HG03354 (cell line): ENCODE results near the gene RNASEH1.

Experiments used
- ATAC-seq: cut with Tn5 transposase; IDR thresholded peaks from one replicate; pipeline ENCODE4 v1.9.1; 2021; ENCODE audit warnings: mild to moderate bottlenecking; ENCODE audit not compliant: unreplicated experiment, poor library complexity, severe bottlenecking

The RNASEH1 gene

DNA sequence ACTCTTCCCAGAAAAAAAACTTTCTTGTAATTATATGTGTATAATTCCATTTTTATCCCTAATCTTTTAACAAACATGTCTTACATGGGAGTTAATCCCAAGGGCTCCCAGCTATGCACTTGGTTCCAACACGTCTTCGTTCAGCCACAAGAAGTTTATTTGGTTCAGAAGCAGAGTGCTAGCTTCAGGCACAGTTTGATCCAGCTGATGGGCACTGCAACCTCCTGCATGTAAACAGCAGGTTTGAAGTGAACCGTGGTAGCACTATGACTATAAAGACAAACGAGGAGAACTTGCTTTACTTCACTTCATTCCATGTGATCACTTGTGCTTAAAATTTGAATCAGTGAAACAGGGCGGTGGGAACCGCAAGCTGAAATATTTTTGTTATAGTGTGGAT is 7.0 kb upstream of the RNASEH1 start:
- ATAC-seq = no peak

DNA sequence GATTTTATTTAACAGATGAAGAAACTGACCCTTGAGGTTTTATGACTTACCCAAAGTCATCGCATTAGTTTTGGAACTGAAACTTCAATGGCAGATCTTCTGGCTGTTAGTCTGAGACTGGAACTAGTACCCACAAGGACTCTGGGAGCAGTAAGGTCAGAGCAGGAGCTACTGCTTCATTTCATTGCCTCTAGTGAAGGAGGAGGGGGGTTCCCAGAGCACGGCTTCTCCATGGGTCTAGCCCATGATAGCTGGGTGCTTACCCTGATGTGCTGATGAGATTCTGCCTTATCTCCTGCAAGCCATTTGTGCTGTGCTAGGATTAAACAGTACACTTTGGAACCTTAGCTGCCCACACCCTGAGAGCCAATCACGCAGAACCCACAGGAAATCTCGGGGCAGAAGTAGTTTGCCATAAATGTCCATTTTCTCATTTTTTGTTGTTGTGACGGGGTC is 5.4 kb upstream of the RNASEH1 start:
- ATAC-seq = peak; percentile 45

DNA sequence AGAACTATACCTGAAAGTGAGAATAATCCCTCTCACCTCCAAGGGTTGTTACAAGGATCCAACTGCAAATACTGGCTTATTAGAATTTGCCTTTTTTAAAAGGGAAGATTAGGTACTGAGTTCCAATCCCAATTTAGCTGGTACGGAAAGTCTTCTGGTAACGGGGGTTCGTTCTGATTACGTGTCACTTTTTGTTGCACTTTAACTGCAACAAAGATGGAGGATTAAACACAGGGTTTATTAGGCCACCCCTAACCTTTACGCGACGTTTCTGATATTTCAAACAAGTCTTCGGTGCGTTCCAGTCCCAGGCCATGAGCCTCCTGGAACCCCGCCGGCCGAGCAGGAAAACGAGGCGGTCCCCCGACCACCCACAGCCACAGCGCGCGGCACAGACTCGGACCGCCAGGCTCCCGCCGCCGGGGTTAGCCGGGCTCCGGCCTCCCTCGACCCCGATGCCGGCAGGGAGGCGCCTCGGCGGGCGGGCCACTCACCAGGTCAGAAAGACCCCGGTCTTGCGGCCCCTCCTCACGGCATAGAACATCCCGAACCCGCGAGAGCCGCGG is 411 bp downstream of the RNASEH1 start:
- peak; percentile 44 for ATAC-seq

DNA sequence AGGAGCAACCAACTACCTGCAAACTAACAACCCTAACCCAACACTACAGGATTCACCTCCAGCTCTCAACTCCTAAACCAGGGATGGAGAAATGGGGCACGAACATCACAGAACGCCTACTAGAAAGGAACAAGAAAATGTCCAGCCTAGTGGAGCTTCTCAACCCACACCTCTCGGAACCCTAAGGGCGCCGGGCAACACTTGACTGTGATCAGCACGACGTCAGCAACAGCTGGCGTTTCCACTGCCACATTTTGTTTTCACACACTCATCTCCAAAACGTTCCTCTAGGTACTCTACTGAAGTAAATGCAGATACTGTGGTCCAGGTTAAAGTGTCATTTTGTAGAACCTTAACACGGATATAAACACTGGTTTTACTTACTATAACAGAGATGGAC is 4.2 kb downstream of the RNASEH1 start:
- ATAC-seq = no peak

DNA sequence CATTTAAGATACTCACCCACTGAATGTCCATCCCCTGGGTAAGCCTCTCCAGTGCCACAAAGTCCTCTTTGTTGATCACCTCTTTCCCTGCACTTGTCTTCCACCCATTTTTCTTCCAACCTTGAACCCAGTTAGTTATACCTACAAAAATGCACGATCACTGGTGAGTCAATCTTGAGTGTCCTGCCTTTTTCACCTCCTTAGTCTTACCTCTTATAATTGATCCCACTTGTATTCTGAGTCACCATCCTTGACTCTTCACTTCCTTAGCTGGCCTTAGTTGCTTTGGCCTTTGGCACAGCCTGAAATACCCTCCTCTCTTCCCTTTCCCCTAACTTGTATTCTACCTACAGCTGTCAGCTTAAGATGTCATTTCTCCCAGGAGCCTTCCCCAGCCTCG is 10.2 kb downstream of the RNASEH1 start:
- ATAC-seq = no peak

DNA sequence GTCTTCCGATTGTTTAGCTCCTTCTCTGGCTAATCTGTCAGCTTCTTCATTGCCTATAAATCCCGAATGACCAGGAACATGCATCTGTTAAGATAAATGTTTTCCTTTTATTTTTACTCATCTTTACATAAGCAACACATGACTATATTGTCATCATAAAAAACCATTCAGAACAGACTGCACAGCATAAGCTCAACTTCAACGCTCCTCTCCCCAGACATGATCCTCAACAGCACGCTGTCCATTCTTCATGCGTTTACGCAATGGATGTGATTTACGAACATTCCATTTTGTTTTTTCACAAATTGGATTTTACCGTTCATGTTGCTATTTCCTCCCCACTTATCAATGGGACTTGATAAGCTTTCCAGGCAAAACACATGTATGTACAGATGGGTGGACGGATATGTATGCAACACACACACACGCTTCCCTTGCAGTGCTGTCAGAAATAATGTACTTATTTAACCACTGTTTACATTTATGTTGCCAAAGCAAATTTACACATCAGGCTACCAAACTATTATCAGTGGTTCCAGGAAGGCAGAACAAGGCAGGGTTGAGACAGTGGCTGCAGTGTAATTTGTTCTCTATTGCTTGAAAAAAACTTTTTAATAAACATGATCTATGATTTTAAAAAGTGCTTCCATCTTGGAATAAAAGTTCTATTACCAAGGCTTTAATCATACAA is 12.2 kb downstream of the RNASEH1 start:
- no peak for ATAC-seq

DNA sequence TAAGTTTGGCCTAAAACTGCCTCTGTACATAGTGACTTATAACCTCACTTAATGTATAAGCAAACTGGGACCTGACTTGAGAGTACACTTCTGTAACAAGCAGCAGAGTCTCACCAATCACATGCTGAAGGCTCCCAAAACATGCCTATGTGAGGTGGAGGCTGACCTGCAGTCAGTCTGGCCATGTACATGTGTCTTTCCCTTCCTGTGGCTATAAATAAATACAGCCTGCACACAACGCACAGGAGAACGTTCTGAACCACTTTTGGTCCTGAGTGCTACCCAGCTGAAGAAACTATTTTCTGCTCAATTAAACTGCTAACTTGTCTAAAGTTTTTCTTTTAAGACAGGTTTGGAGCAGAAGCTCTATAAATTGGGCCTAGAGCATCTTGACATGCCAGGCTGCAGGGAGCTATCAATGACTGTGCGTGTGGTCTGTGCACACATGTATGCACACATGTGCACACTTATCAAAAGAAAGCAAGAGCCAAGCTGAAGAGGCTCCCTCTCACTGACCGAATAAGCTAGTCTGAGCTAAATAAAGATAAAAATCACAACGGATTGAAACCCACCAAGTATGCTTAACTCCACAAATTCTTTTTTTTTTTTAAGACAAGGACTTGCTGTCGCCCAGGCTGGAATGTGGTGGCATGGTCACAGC is 15.0 kb downstream of the RNASEH1 start:
- ATAC-seq = no peak

DNA sequence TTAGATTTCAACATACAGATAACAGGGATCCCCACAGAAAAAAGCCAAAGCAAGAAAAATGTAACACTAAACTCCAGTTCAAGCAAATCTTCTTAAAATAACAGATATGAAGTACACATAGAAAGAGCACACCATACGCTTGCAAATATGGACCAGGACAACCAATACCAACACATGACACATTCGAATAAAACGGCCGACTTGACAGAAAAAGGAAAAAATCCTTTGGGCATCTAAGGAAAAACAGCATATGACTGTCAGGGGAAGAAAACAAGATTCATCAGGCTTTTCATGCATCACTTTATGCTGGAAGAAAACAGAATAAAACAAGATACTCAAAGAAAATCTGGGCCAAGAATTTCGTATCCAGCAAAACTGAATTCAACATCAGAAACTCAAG is 16.0 kb downstream of the RNASEH1 start:
- ATAC-seq = no peak

DNA sequence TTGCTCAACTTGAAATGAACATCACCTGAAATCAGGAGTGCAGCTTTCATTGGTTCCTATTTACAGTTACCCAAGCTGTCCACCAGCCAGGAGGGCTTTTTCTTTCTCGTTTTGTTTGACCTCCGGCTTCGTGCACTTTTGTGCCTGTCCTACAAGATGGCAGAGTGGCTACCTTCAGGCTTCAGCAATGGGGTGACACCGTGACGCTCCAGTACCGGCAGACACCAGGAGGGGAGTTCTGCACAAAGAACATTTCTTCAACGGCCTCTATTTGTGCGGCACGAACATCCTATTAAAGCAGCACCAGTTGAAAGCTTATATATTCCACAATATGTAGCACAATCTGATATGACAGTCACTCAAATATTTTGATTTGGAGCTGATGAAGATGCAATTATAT is 18.3 kb downstream of the RNASEH1 start:
- no peak for ATAC-seq

DNA sequence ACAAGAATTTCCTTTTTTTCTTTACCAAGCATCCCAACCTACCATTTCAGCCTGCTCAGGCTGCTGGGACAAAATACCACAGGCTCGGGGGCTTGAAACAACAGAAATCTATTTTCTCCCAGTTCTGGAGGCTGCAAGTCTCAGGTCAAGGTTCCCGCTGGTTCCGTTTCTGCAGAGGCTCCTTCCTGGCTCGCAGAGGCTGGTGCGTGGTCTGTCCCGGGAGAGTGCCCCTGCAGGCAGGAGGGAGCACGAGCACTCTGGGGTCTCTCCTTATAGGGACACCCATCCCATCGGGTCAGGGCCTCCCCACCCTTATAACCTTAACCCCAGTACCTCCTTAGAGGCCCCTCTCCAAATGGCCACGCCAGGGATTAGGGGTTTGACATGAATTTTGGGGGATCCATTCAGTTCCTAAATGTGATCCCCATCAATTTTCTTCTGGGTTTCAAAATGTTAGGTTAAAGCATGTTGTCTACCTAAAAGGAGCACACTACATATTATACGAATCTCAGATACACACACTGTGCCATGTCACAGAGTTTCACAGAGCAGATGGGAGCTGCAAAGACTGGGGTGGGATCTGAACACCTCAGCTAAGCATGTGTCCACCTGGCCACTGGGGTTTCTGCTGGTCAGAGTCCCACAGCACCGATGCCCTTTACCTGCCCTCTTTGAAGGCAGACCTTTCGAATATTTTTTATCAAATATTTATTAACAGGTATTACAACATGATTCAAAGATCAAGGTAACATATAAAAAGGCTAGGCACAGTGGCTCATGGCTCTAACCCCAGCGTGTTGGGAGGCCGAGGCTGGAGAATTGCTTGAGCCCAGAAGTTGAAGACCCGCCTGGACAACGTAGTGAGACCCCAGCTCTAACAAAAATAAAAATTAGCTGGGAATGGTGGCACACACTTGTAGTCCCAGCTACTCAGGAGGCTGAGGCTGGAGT is 21.2 kb downstream of the RNASEH1 start:
- ATAC-seq = peak; percentile 74

DNA sequence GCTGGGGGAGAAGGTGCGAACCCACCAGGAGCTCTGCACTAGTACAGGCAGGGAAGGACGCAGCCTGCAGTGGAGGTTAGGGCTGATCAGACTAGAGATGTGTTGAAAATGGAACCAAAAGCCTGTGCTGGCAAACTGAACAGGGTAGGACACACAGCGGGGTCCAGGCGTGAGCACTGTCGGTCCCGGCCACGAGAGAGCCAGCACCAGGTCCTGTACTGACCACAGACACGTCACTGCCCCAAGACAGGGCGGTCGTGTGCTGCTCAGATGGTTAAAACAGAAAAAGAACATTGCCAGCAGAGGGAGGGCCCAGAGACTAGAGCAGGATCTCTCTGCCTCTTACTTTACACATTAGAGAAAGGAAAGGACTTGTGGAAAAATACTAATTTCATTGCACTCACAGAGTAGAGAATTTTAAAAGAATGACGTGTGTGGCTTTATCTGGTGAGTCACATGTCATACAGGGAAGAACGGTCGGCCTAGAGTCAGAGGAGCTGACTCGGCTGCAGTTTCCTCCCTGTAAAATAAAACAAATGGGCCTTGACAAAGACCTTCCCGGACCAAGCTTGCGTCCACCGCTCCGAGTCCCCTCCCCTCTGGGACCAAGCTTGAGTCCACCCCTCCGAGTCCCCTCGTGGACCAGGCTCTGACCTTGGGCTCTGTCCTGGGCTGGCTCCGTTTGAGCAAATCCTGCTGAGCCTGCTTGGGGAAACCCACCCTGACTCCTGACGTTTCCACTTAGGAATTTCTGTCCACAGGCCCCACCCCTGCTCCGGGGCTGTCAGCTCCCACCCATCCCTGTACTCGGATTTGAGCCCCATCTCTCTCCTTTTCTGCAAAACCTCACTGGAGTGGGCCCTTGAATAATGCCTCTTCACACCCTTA is 22.1 kb downstream of the RNASEH1 start:
- peak; percentile 66 for ATAC-seq

DNA sequence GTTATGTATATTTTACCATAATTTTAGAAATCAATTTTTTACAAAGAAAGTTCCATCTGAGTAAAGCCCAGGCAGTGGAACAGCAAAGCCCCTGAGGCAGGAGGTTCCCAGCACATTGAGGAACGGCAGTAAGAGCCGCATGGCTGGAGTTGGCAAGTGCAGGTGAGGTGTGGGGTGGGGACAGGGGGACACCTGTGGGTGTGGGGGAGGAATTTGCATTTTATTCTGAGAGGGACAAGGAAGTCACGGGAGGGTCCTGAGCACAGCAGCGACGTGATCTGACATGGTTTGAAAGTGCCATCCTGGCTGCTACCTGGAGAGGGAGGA is 22.7 kb downstream of the RNASEH1 start:
- peak; percentile 15 for ATAC-seq

DNA sequence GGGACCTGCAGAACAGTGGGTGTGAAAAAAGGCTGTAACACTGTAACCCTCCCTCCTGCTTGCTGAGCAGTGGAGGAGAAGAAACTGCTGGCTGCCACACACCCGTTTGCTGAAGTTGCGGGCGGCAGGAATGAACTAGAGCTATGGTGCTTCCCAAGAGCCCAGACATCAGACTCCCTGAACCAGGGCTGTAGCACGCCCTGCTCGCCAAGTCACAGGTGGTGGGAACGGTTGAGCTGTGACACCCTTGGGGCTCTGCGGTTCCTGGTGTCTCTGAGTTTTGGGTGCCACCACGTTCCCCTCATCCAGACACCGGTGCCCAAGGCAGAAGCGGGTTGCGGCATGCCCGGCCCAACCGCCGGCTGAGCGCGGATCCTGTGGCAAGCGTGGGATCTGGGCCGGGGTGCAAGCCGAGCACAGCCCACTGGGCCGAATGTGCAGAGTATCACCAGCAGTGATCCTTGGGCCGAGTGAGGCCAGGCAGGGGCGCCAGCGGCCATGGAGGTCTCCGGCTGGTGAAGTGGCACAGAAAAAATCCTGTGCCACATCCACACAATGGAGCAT is 23.8 kb downstream of the RNASEH1 start:
- no peak for ATAC-seq

DNA sequence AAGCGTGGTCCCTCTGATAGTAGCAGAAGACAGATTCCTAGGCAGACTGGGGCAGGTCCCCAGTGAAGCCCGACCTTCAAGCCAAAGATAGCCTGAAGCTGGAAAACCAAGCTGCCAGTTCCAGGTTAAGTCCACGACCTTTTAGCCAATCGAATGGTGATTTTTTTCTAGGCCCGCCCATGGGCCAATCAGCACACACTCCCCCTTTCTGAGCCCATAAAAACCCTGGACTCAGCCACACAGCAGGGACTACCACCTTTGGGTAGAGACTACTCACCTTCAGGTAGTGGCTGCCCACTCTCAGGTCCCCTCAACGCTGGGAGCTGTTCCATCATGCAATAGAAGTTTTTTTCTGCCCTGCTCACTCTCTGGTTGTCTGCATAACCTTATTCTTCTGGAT is 24.3 kb downstream of the RNASEH1 start:
- no peak for ATAC-seq

DNA sequence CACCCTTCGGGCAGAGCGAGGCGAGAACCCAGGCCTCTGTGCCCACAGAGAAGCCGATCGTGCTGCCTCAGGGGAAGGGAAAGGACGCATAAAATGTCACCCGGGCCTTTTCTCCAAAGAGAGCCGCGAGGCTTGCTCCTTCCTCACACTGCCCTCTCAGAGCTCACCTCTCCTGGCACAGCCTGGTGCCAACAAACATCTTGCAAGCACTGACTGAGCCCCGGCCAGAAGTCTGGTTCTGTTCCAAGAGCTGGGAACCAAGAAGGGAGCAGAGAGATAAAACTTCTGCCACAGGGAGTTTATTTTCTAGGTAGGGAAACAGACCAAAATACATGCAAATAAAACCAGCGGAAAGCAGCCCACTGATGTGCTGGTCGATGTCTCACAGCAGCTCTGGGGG is 25.2 kb downstream of the RNASEH1 start:
- ATAC-seq = no peak

DNA sequence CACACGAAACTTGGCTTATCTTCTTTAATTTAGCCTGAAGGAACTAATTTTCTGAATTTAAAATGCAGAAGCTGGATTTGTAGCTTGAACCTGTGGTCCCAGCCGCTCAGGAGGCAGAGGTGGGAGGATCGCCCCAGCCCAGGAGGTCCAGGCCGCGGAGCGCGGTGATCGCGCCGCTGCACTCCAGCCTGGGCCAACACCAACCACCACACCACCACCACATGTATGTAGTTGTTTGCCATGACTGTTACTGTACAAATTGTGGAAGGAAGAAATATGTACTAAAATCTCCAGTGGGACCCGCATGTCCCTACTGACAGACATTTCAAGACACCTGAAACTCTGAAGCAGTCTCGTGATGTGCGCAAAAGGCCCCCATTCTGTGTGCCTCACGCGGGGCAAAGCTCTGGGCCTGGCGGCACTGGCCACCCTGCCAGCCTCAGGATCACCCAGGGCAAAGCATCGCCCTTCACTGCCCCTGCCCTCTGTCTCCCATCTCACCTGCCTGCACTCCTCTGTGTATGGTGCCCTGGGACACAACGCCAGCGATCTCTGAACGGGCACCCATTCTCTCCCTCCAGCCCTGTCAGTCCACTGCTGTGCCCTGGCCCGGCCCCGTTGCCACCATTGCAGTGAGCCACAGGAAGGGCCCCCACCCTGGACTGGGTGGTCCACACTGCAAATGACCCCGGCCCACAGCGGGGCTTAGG is 28.7 kb downstream of the RNASEH1 start:
- ATAC-seq = no peak

DNA sequence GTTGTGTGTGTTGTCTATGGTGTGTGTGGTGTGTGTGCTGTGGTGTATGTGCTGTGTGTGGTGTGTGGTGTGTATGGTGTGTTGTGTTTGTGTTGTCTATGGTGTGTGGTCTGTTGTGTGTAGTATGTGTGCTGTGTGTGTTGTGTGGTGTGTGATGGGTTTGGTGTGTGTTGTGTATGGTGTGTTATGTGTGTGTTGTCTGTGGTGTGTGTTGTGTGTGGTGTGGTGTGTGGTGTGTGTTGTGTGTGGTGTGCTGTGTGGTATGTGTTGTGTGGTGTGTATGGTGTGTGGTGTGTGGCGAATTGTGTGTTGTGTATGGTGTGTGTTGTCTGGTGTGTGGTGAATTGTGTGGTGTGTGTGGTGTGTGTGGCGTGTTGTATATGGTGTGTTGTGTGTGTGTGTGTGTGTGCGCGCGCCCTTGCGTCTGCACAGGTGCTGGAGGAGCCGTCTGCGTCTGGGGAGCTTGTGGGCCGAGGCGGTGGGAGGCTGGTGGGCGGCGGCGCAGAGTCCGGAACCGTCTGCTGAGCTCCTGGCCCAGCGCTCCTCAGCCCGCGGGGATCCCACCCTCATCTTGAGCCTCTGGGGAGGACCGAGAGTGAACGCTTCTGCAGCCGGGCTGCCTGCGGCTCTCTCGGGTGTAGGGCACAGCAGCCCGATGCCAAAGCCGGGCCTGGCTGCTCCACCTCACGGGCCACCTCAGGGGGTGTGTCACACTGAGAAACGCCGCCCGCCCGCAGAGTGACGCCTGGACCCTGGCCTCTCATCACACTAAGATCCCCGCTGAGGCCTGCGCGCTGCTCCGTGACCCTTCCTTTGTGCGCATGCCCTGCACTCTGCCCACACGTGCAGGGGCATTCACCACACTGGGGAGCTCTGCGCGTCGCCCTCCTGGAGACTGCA is 30.0 kb downstream of the RNASEH1 start:
- no peak for ATAC-seq

DNA sequence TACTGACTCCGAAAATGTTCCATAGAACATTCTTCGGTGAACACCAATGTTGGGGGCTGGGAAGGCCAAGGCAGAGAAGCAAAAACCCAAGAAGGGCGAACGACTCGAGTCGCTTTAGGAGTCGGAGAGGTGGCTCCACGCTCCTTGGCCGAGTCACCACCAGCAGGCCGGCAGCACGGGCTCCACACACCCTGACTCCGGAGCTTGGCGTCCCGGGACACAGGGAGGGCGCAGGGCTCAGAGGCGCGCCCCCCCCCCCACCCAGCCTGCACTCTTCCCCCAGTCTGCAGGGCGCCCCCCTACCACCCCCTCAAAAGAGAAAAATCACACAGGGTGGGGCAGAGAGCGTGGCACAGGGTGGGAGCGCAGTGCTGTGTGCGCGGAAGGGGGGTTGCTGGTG is 31.3 kb downstream of the RNASEH1 start:
- no peak for ATAC-seq
